Activated CD4-positive, CD25-positive, alpha-beta regulatory T cell treated with anti-CD3 and anti-CD28 coated beads, Interleukin-2, amount 50 U/mL, for 72 hours (primary cell): Measurements from ENCODE around the gene GNAI1.

Experiments used
- DNase-seq: peaks from one replicate; pipeline ENCODE4 v3.0.0; 2021

The GNAI1 gene

GRCh38 chr7:80134536-80135308, at the start of gene GNAI1:
TSS of gene GNAI1 (plus strand) at chr7:80134831. CDS start at chr7:80135161, 330 bp downstream.
- DNase-seq: peak; percentile 43

DNA sequence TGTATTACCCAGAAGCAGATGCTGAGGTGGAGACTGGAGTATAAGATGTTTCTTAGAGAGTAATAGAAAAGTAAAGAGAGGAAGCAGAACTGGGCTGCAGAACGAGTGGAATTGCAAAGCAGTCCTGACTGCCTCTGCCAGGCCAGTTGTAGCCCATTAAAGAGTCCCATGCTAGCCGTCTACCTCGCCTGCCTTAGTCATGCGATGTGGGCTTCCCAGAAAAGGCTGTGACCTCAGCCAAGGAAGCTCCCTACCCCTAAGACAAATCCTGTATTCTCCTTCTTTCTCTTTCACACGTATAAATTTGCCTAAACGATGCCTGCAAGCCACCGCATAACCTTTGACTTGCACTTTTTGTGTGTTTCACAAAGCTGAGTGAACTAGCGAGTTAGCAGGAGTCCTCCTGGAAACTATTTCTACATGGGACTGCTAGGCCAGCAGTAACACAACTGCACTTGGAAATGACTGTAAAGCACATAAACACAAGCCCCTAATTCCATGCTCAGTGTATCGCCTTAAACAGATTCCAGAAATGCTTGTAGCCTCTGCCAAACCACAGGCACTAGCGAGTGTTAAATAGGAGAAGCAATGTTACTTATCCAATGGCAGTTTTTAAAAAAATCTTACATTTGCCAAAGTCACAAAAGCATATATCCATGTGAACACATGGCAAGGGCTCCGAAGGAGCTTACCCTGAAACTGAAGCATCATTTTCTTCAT, 47.4 kb upstream of the GNAI1 start:
- DNase-seq: no peak

GRCh38 chr7:80087771-80088170, 46.9 kb upstream of the GNAI1 start:
- DNase-seq: no peak

GRCh38 chr7:80088705-80089104, 45.9 kb upstream of the GNAI1 start:
- no peak for DNase-seq

- no peak for DNase-seq
Observed at GRCh38 chr7:80089366-80089765, 45.3 kb upstream of the GNAI1 start.

DNA sequence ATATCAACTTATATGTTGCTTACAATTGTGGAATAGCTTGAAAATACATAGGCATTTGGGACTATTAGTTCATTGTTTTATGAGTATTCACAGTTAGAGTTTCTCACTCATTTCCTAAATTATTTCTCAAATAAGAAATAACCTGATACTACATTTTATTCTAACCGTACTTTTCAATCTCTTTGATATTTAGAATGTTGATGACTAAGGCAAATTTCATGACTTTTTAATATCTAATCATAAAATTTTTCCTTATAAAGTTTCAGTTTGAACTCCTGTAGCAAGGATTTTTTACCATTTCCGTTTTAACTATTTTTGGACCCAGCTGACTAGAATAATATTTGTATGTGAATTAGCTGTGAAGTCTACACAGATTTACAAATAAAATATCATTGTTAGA, 41.3 kb upstream of the GNAI1 start:
- no peak for DNase-seq

GRCh38 chr7:80095545-80095944, 39.1 kb upstream of the GNAI1 start:
- DNase-seq: no peak

DNA sequence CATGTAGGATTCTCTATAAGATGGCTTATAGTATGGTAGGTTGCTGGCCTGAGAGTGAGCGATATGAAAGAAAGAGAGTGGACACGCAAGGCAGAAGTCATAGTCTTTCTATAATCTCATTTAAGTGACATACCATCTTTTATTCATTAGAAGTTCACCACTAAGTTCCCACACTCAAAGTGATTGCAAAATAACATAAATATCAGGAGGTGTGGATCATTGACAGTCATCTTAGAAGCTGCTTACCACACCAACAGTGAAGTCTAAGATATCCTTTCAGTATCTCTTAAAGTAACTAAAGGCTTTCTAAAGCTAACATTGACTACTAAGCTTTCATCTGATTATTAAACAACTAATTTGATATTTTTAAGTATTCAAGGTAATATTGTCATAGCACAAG, 36.9 kb upstream of the GNAI1 start:
- no peak for DNase-seq

DNA sequence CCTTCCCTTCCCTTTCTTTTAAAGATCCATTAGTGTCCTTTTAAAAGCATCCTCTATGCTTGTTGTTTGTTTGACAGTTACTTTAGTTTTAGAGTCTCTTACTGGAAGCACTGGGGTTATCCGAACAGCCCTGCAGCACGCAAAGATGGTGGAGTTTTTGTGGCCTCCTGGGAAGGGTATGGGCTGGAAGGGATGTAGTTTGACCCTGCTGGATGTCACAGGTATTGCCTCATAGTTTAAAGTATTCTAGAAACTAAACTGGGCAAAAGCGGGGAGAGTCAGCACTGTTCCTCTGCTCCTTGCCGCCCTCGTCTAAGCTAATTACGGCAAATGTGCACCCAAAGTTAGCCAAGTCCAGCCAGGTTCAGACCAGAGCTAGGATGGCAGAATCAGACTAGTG, 35.8 kb upstream of the GNAI1 start:
- no peak for DNase-seq

DNA sequence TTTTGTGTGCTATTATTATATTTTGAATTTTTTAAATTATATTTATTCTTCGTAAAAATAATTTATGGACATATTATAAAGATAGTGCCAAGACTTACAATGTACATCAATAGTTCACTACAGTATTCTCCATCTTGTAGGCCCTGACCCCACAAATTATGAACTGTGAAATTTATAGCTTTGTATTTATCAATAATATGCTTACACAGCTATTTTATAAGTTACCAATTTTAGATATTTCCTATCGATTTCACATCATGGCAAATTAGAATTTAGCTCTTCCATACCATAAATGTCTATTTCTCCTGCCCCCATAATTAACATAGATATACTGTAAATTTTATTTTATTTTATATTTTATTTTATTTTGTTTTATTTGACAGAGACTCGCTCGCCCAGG, 34.4 kb upstream of the GNAI1 start:
- DNase-seq: no peak

- DNase-seq: no peak
Observed at GRCh38 chr7:80105701-80106408, 28.8 kb upstream of the GNAI1 start.

- no peak for DNase-seq
Observed at GRCh38 chr7:80106498-80107113, 28.0 kb upstream of the GNAI1 start.

DNA sequence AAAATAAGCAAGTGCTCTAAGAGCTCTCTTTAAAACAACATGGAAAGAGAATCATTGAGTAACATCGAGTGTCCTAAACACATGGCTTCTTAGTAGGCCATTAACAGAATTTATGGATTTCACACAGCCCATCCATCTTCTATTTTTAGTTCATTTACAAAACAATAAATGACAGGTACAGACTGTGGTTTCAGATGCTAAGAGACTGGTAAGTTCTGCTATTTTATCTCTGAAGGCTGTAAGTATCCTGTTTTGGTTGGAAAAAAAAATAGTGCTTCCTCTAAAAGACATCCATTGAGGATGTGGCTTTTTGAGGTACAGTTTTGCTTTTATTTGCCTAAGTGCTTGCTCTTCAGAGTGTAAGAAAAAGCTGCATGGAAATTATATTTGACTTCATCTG, 27.4 kb upstream of the GNAI1 start:
- no peak for DNase-seq

- DNase-seq: no peak
Observed at GRCh38 chr7:80110376-80110775, 24.3 kb upstream of the GNAI1 start.

DNA sequence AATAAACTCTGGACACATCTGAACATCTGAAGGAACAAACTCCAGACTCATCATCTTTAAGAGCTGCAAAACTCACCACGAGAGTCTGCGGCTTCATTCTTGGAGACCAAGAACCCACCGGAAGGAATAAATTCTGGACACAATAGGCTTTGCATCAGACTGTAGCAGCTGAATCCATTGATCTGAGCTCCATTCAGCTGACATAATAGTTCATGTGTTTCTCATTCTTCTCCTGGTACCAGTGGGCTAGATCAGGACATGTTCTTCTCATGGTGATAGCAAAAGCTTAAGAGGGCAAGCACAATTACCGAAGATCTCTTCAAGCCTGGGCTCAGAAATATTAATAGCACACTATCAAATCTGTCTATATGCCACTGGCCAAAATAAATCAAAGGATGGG, 20.5 kb upstream of the GNAI1 start:
- no peak for DNase-seq

- no peak for DNase-seq
Observed at GRCh38 chr7:80124526-80125264, 9.9 kb upstream of the GNAI1 start.

DNA sequence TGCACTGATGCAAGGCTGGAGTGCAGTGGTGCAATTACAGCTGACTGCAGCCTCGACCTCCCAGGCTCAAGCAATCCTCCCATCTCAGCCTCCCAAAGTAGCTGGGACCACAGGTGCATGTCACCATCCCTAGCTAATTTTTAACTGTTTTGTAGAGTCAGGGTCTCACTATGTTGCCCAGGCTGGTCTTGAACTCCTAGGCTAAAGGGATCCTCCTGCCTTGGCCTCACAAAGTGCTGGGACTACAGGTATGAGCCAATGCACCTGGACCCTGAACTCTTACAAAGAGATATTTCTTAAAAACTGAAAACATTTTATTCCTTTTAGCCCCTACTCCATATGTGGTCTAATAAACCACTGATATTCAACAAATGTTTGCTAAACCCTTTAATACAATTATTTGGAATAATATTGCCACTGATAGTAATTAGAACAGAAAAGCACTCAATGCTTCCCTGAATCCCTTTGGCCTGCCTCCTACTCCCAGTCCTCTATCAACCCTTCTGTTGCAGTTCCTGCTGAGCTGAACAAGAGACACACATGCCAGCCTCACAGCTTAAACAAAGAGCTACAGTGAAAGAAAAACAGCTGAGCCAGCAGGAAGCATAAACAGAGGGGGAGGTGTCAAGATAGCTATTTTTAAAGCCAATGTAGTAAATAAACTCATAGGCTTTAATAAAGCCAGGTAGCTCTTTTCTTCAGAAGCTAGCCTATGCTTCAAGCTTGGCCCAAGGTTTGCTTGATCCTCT, 7.0 kb upstream of the GNAI1 start:
- no peak for DNase-seq

DNA sequence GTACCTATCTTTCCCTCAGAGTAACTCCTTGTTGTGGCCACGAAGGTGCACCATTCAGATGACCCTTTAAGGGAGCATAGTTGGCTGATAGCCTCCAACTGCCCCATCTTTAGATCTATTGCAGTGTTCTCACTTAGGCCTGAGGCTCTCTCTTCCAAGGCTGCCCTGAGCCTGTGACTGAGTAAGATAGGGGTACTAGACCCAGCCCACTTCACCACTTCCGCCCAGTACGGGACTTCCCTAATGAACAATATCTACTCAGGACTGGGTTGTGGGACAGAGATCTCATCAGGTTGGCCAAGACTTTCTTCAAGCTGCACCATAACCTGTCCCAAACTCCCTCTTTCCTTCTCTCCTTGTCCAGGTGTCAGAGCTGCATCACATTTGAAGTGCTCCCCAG, 5.7 kb upstream of the GNAI1 start:
- DNase-seq: no peak

- DNase-seq: no peak
Observed at GRCh38 chr7:80129785-80130184, 4.8 kb upstream of the GNAI1 start.

DNA sequence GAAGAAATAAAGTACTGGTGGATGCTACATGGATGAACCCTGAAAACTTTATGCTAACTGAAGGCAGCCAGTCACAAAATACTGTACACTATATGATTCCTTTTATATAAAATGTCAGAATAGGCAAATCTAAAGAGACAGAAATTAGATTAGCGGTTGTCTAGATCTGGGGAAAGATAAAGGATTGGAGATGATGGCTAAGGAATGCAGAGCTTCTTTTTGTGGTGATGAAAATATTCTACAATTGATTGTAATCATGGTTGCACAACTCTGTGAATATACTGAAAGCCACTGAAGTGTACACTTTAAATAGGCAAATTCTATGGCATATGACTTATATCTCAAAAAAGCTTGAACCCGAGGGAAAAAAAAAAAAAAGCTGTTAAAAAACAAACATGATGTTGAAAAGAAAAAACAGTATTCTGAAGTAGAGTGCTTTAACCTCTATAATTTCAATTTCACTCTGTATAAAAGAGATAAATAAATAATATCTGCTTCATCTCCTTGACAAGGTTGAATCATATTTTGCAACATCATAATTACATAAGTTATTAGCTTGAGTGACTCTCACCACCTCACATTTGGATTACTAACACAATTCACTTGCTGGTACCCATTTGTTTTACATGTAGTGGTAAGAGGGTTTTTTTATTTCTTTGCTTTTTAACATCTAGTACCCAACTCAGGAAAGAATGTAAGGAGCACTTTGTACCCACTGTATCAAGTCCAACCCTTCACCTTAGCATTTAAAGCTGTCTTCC, 2.8 kb upstream of the GNAI1 start:
- no peak for DNase-seq

DNA sequence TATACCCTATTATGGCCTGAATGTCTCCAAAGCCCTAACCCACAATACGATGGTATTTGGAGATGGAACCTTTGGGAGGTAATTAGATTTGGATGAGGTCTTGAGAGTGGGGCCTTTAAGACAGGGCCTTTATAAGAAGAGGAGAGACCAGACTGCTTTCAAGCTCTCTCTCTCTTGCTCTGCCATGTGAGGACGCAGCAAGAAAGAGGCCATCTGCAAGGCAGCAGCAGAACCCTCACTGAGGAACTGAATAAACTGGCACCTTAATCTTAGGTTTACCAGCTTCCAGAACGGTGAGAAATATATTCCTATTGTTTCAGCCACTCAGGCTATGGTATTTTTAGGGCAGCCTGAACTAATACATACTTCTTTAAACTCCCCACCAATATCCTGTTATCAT, 2.0 kb upstream of the GNAI1 start:
- no peak for DNase-seq
